H1 (cell line): ENCODE data around the gene IRS1. TPM values are rescaled to one million over a fixed set of nuclear protein-coding genes. Genes with fewer than 3 reads are reported as not detected.

ENCODE experiments used
- KDM1A ChIP-seq: fragments of 200-600, 300-600 bp; sonication (generic); IDR thresholded peaks from 2 replicates; pipeline ENCODE4 v1.7.1; 2016; ENCODE audit warnings: mild to moderate bottlenecking, low read length, borderline replicate concordance
- polyA plus RNA-seq, 7 experiments: library from polyadenylated mRNA; depleted of rRNA in 3 of 7; stranded (reverse) in 5 of 7; unstranded in 2 of 7; fragments of >200 nt in 5 of 7; fragments of 200-250 nt in 2 of 7; gene quantifications; 1 replicate in 5 of 7; 2 replicates in 1 of 7; 4 replicates in 1 of 7; pipeline versions ENCODE4 v1.2.1 to v1.2.3, GENCODE V29; 2011 to 2013; ENCODE audit warnings: missing spikeins in 2 of 7, mixed read lengths in 2 of 7
- total RNA-seq: library from RNA; stranded (reverse); fragmentation: NEBNext Ultra II Directional; extraction: Animal tissue kit (Norgen Biotek cat#: 25700); gene quantifications from 2 replicates; pipeline ENCODE4 v1.2.1, GENCODE V29; 2021
- TF ChIP-seq, protein P1 (sequence below): fragments of 300-600 bp; sonication (generic); IDR thresholded peaks from 2 replicates; pipeline ENCODE4 v1.7.1; 2012; ENCODE audit warnings: low read length, moderate library complexity, mild to moderate bottlenecking, inconsistent platforms; ENCODE audit not compliant: insufficient replicate concordance

IRS1 gene
- total and polyA plus RNA-seq, 2 of the 8 experiments (the other 6 are each of a cell fraction or from before 2014, with no cell fraction given) = 9.1 to 26.9 TPM

DNA sequence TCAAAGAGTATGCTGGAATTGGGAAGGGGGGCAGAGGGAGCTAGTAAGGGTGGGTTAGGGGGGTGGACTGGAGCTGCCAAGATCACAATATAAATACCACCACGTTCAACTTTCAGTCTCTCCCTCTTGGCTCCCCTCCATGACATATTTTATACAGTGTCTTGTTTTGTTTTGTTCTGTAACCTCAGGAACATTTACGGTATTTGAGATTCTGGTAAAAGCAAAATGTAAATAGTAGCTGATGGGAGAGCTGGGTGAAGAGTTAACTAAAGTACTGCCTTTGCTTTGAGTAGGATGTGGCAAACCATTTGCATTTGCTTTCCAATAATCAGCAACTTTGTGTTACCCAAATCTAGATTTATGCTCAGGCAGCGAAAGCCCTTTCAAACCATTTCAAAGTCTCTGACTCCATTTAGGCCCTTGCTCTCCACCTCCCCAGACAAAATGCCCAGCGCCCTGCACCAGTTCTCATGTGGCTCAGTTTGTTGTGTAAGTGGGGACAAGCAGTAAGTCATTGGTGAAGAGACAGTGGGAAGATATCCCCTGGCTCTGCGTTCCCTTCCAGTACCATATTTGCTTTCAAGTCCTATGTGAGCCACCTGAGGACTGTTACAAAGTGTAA lies 17.4 kb downstream of the IRS1 start (continued):
- TF ChIP-seq, protein P1, sequence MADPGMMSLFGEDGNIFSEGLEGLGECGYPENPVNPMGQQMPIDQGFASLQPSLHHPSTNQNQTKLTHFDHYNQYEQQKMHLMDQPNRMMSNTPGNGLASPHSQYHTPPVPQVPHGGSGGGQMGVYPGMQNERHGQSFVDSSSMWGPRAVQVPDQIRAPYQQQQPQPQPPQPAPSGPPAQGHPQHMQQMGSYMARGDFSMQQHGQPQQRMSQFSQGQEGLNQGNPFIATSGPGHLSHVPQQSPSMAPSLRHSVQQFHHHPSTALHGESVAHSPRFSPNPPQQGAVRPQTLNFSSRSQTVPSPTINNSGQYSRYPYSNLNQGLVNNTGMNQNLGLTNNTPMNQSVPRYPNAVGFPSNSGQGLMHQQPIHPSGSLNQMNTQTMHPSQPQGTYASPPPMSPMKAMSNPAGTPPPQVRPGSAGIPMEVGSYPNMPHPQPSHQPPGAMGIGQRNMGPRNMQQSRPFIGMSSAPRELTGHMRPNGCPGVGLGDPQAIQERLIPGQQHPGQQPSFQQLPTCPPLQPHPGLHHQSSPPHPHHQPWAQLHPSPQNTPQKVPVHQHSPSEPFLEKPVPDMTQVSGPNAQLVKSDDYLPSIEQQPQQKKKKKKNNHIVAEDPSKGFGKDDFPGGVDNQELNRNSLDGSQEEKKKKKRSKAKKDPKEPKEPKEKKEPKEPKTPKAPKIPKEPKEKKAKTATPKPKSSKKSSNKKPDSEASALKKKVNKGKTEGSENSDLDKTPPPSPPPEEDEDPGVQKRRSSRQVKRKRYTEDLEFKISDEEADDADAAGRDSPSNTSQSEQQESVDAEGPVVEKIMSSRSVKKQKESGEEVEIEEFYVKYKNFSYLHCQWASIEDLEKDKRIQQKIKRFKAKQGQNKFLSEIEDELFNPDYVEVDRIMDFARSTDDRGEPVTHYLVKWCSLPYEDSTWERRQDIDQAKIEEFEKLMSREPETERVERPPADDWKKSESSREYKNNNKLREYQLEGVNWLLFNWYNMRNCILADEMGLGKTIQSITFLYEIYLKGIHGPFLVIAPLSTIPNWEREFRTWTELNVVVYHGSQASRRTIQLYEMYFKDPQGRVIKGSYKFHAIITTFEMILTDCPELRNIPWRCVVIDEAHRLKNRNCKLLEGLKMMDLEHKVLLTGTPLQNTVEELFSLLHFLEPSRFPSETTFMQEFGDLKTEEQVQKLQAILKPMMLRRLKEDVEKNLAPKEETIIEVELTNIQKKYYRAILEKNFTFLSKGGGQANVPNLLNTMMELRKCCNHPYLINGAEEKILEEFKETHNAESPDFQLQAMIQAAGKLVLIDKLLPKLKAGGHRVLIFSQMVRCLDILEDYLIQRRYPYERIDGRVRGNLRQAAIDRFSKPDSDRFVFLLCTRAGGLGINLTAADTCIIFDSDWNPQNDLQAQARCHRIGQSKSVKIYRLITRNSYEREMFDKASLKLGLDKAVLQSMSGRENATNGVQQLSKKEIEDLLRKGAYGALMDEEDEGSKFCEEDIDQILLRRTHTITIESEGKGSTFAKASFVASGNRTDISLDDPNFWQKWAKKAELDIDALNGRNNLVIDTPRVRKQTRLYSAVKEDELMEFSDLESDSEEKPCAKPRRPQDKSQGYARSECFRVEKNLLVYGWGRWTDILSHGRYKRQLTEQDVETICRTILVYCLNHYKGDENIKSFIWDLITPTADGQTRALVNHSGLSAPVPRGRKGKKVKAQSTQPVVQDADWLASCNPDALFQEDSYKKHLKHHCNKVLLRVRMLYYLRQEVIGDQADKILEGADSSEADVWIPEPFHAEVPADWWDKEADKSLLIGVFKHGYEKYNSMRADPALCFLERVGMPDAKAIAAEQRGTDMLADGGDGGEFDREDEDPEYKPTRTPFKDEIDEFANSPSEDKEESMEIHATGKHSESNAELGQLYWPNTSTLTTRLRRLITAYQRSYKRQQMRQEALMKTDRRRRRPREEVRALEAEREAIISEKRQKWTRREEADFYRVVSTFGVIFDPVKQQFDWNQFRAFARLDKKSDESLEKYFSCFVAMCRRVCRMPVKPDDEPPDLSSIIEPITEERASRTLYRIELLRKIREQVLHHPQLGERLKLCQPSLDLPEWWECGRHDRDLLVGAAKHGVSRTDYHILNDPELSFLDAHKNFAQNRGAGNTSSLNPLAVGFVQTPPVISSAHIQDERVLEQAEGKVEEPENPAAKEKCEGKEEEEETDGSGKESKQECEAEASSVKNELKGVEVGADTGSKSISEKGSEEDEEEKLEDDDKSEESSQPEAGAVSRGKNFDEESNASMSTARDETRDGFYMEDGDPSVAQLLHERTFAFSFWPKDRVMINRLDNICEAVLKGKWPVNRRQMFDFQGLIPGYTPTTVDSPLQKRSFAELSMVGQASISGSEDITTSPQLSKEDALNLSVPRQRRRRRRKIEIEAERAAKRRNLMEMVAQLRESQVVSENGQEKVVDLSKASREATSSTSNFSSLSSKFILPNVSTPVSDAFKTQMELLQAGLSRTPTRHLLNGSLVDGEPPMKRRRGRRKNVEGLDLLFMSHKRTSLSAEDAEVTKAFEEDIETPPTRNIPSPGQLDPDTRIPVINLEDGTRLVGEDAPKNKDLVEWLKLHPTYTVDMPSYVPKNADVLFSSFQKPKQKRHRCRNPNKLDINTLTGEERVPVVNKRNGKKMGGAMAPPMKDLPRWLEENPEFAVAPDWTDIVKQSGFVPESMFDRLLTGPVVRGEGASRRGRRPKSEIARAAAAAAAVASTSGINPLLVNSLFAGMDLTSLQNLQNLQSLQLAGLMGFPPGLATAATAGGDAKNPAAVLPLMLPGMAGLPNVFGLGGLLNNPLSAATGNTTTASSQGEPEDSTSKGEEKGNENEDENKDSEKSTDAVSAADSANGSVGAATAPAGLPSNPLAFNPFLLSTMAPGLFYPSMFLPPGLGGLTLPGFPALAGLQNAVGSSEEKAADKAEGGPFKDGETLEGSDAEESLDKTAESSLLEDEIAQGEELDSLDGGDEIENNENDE = no peak
- TF ChIP-seq KDM1A = no peak
